NCI-H2029 treated with DMSO at 0.1 percent for 48 hours (cell line): ENCODE results near the gene BUB1B.
"Not testable (repeated sequence)": the region's sequence is repeated elsewhere in the genome, so short reads cannot be mapped to it uniquely, and the experiment has no call there.

Experiments
- DNase-seq: peaks from one replicate; lab custom pipeline; 2025; lab: John Stamatoyannopoulos, UW

Gene BUB1B

GRCh38 chr15:40160689-40161688 is at the start of gene BUB1B:
Gene BUB1B (plus strand): TSS chr15:40161069. CDS start chr15:40161221, 152 bp downstream.
- DNase-seq, result peak; percentile 63

- DNase-seq, result no peak
Measured at GRCh38 chr15:40111888-40112287, 49.0 kb upstream of the BUB1B start.

GRCh38 chr15:40112789-40113188 is 48.1 kb upstream of the BUB1B start:
- no peak for DNase-seq

GRCh38 chr15:40114218-40114617 is 46.7 kb upstream of the BUB1B start:
- no peak for DNase-seq

DNA sequence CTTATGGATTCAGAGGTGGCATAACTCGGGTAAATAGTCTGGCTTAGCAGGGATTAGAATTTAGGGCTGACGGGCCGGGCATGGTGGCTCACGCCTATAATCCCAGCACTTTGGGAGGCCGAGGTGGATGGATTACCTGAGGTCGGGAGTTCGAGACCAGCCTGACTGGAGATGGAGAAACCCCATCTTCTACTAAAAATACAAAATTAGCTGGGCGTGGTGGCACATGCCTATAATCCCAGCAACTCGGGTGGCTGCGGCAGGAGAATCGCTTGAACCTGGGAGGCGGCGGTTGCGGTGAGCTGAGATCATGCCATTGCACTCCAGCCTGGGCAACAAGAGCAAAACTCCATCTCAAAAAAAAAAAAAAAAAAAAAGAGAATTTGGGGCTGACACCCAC is 45.8 kb upstream of the BUB1B start:
- DNase-seq, result not testable (repeated sequence)

GRCh38 chr15:40115670-40116093 is 45.2 kb upstream of the BUB1B start:
- DNase-seq, result no peak

DNA sequence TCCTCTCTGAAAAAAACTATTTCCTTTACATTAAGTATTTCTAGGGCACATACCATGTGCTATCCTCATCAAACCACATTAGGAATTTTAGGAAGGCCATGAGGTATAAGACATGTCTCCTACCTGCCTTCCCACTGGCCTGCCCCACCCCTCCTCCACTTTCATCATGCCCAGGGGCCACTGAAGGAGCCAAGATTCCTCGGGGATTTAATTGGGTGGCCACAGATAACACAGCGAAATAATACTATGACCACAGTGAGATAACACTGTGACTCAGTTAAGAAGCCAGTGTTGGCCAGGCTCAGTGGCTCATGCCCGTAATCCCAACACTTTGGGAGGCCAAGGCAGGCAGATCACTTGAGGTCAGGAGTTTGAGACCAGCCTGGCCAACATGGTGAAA is 42.4 kb upstream of the BUB1B start:
- no peak for DNase-seq

GRCh38 chr15:40121911-40122638 is 38.8 kb upstream of the BUB1B start:
- no peak for DNase-seq

GRCh38 chr15:40122989-40123388 is 37.9 kb upstream of the BUB1B start:
- not testable (repeated sequence) for DNase-seq

DNA sequence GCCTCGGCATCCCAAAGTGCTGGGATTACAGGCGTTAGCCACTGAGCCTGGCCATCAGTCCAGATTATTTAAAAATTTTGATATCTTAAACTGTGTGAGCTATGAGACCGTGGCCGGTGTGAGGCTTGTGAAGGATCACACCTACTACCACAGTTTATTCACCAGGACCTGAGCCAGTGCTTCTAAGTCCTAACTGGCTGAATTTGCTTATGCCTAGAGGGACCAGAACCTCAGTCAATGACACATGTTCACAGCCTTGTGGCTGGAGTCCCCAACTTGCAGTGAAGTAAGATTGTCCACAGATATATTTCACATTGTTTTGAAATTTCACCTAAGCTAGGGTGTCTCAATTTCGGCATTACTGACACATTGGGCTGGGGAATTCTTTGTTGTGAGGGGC is 37.0 kb upstream of the BUB1B start:
- not testable (repeated sequence) for DNase-seq

GRCh38 chr15:40124333-40124732 is 36.5 kb upstream of the BUB1B start:
- DNase-seq, result not testable (repeated sequence)

DNA sequence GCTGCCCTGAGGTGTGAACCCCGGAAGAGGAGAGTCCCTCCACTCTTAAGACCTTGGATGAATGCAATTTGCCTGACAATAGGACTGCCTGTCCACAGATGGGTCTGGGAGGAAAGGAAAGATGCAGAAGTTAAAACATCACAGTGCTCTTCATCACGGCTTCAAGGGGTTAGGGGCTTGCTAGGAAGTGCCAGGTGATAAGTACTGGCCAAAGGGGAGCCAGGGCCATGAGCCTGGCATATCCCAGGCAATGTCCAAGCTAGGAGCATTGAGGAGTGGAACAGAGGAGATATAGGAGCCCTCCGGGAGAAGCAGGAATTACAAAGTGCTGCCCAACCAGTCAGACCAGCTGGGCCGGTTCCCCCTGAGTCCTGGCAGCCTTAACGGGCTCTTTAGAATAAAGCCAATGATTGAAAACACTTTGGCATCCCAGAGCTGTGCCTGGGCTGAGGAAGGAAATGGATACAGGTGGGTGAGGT is 36.0 kb upstream of the BUB1B start:
- DNase-seq, result not testable (repeated sequence)

DNA sequence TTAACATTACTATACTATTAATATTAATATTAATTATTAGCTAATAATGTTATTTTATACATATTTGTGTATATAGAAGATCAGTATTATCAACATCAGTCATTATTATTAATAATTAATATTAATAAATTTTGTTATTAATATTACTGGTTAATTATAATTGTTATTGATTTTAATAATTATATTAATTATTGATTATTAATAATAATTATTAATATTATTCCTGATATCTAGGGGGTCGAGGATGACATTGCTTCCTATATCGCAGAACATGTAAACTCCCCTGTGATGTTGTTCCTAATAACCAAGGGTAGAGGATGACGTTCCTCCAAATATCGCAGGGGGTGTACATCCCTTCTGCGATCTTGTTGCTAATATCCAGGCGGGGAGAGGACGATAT is 34.9 kb upstream of the BUB1B start:
- DNase-seq, result no peak

GRCh38 chr15:40128766-40129660 is 31.9 kb upstream of the BUB1B start:
- DNase-seq, result no peak

- DNase-seq, result no peak
Measured at GRCh38 chr15:40130118-40130517, 30.8 kb upstream of the BUB1B start.

- DNase-seq, result no peak
Measured at GRCh38 chr15:40130799-40131502, 29.9 kb upstream of the BUB1B start.

DNA sequence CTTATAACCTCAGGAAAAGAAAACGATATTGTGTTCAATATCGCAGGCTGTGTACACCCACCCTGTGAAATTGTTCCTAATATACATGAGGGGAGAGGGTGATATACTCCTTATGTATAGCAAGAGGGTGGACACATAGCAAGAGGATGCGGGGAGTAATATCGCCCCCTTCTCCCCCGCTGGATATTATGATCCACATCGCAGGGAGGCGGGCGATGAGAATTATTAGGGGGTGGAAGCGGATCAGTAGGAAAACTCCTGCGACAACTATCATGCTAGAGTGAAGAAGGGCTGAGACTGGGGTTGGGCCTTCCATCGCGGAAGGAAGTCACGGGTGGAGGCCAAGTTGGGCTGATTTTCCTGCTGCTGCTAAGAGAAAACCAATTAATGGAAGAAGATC is 27.3 kb upstream of the BUB1B start:
- no peak for DNase-seq

DNA sequence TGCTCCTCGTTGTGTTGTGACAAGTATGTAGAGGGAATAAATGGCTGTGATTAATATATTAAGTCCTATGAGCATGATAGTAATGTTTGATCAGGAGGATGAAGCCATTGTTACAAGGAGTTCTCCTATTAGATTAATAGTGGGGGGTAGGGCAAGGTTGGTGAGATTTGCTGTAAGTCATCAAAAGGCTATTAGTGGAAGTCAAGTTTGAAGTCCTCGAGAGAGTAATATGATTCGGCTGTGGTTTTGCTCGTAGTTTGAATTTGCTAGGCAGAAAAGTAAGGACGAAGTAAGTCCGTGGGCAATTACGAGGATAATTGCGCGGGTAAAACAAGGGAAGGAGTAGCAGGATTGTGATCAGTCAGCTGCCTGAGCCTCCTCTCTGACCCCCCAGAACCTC is 26.0 kb upstream of the BUB1B start:
- no peak for DNase-seq

DNA sequence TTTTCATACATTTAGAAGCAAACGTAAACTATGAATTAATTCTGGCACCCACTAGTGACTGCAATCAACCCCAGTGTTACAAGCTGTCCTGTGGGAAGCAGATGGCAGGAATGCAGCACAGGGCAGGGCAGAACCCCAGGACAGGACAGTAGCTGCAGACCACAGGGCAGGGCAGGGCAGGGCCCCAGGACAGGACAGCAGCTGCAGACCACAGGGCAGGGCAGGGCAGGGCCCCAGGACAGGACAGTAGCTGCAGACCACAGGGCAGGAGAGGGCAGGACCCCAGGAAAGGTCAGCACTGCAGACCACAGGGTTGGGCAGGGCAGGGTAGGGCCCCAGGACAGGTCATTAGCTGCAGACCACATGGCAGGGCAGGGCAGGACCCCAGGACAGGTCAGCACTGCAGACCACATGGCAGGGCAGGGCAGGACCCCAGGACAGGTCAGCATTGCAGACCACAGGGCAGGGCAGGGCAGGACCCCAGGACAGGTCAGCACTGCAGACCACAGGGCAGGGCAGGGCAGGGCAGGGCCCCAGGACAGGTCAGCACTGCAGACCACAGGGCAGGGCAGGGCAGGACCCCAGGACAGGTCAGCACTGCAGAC is 24.9 kb upstream of the BUB1B start:
- DNase-seq, result not testable (repeated sequence)

DNA sequence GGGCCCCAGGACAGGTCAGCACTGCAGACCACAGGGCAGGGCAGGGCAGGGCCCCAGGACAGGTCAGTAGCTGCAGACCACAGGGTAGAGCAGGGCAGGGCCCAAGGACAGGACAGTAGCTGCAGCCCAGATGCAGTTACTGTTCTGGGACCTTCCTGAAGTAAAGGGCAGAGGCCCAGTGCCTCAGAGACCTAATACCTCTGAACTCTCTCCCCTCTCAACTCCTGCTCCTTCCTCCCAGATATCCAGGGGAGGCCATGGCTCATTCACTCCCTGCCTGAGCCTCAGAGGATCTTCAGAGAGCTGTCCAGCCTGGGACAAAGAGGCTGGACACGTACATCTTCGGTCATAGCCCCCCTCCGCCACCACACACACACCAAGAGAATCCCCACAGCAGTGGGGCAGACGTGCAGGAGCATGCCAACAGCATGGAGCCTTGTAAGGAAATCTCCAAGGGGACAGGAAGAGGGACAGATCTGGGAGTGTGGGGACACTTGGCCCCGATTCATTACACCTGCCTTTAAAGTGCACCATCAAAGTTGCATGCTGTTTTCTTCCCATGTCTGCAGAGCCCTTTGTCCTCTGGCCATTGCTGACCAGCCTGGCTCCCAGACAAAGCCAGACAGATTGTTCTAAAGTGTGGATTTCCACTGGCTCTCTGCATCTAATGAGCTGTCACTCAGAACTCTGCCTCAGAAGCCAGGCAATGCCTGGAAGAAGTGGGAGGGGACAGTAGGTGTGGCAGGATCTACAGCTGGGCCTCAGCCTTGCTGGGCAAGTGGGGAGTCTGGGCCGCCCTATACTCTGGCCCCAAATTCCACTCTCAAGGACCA is 24.2 kb upstream of the BUB1B start:
- DNase-seq, result no peak
